A549 (cell line): ENCODE results near the gene RCE1. TPM values are rescaled to one million over a fixed set of nuclear protein-coding genes. Genes with fewer than 3 reads are reported as not detected.
A peak's percentile ranks its signal among the peaks of the same experiment; 100 is the strongest.

Source experiments
- BHLHE40 ChIP-seq: IDR thresholded peaks from 2 replicates; pipeline ENCODE4 v1.6.1; 2012; ENCODE audit warnings: low read depth, low read length, inconsistent platforms
- CEBPB ChIP-seq, 2 experiments: fragments of >200 bp in 1 of 2; sonication (Bioruptor Twin) in 1 of 2; formaldehyde crosslinking in 1 of 2; IDR thresholded peaks; 2 replicates each; pipeline ENCODE4 v1.6.1; 2012 to 2016
- CHD4 ChIP-seq: fragments of 200-600 bp; sonication (generic); IDR thresholded peaks from 2 replicates; pipeline ENCODE4 v1.6.1; 2016; ENCODE audit warnings: antibody characterized with exemption, mild to moderate bottlenecking, borderline replicate concordance
- ESRRA ChIP-seq: fragments of 150-350 bp; IDR thresholded peaks from 2 replicates; pipeline ENCODE4 v1.6.1; 2014; ENCODE audit warnings: mild to moderate bottlenecking, low read length, borderline replicate concordance
- FOXS1 ChIP-seq: fragments of 250-450 bp; sonication (Bioruptor Pico); IDR thresholded peaks from 2 replicates; pipeline ENCODE4 v1.5.0; 2020; ENCODE audit warnings: mild to moderate bottlenecking, moderate library complexity
- HEYL ChIP-seq: fragments of 250-450 bp; sonication (Bioruptor Pico); IDR thresholded peaks from 2 replicates; pipeline ENCODE4 v1.8.0; 2021; ENCODE audit warnings: mild to moderate bottlenecking, moderate library complexity
- HOXB13 ChIP-seq: fragments of 250-450 bp; sonication (Bioruptor Pico); IDR thresholded peaks from 2 replicates; pipeline ENCODE4 v1.5.0; 2020; ENCODE audit warnings: low read depth, mild to moderate bottlenecking, moderate library complexity
- HOXB5 ChIP-seq: fragments of 250-450 bp; sonication (Bioruptor Pico); IDR thresholded peaks from 2 replicates; pipeline ENCODE4 v1.5.0; 2020; ENCODE audit warnings: mild to moderate bottlenecking, moderate library complexity
- JUN ChIP-seq, 2 experiments: fragments of >200 bp; sonication (Bioruptor Twin); formaldehyde crosslinking; IDR thresholded peaks; 2 replicates in 1 of 2; 3 replicates in 1 of 2; pipeline ENCODE4 v1.6.1; 2016 to 2017
- KDM5A ChIP-seq: fragments of 200-600 bp; sonication (generic); IDR thresholded peaks from 2 replicates; pipeline ENCODE4 v1.6.1; 2016; ENCODE audit warnings: antibody characterized with exemption, mild to moderate bottlenecking
- MAZ ChIP-seq: fragments of 150-350 bp; IDR thresholded peaks from 2 replicates; pipeline ENCODE4 v1.6.1; 2014; ENCODE audit warnings: antibody characterized with exemption, low read depth, low read length, borderline replicate concordance
- PHF8 ChIP-seq: fragments of 200-600 bp; sonication (generic); IDR thresholded peaks from 2 replicates; pipeline ENCODE4 v1.6.1; 2016; ENCODE audit warnings: low read depth, mild to moderate bottlenecking, antibody characterized with exemption, moderate library complexity, borderline replicate concordance
- POLR2A ChIP-seq: IDR thresholded peaks from 2 replicates; pipeline ENCODE4 v1.6.1; 2012; ENCODE audit warnings: mild to moderate bottlenecking, low read length
- RAD21 ChIP-seq, 2 experiments: fragments of >200 bp in 1 of 2; sonication (Bioruptor Twin) in 1 of 2; formaldehyde crosslinking in 1 of 2; IDR thresholded peaks in 1 of 2; conservative IDR thresholded peaks in 1 of 2; 2 replicates in 1 of 2; 3 replicates in 1 of 2; pipeline ENCODE4 v1.6.1; 2012 to 2018; ENCODE audit warnings: inconsistent platforms in 1 of 2
- RCOR1 ChIP-seq: fragments of 150-350 bp; IDR thresholded peaks from 2 replicates; pipeline ENCODE4 v1.6.1; 2014; ENCODE audit warnings: antibody characterized with exemption, low read length, low read depth
- RNF2 ChIP-seq: fragments of 200-600 bp; sonication (generic); IDR thresholded peaks from 2 replicates; pipeline ENCODE4 v1.6.1; 2016; ENCODE audit warnings: low read depth, mild to moderate bottlenecking, antibody characterized with exemption, moderate library complexity, borderline replicate concordance
- SMC3 ChIP-seq: fragments of >200 bp; sonication (Bioruptor Twin); formaldehyde crosslinking; IDR thresholded peaks from 3 replicates; pipeline ENCODE4 v1.6.1; 2018; ENCODE audit warnings: inconsistent platforms
- TP53 ChIP-seq: fragments of 250-450 bp; sonication (Bioruptor Pico); IDR thresholded peaks from 2 replicates; pipeline ENCODE4 v1.5.0; 2021; ENCODE audit warnings: mild to moderate bottlenecking, moderate library complexity
- ZNF302 ChIP-seq: fragments of 250-450 bp; sonication (Bioruptor Pico); IDR thresholded peaks from 2 replicates; pipeline ENCODE4 v1.9.0; 2021; ENCODE audit warnings: inconsistent platforms, mild to moderate bottlenecking, moderate library complexity
- ZSCAN20 ChIP-seq: fragments of 250-450 bp; sonication (Bioruptor Pico); IDR thresholded peaks from 2 replicates; pipeline ENCODE4 v1.8.0; 2022; ENCODE audit warnings: mild to moderate bottlenecking, moderate library complexity
- polyA plus RNA-seq, 4 experiments: library from polyadenylated mRNA; depleted of rRNA in 3 of 4; stranded (reverse); fragments of >200 nt; fragmentation: RNase III in 1 of 4; extraction: RNeasy Plus Mini Kit Qiagen cat#74134 plus additional on column Dnase treatment in 1 of 4; gene quantifications; 2 replicates in 3 of 4; 3 replicates in 1 of 4; pipeline ENCODE4 v1.2.3, GENCODE V29; 2011 to 2017
- TF ChIP-seq, protein P1 (sequence below): IDR thresholded peaks from 2 replicates; pipeline ENCODE4 v1.6.1; 2012
- TF ChIP-seq, protein P2 (sequence below): fragments of 450-650 bp; IDR thresholded peaks from 2 replicates; pipeline ENCODE4 v1.6.1; 2014; ENCODE audit warnings: antibody characterized with exemption
- TF ChIP-seq, protein P3 (sequence below): fragments of >200 bp; sonication (Bioruptor Twin); formaldehyde crosslinking; IDR thresholded peaks from 2 replicates; pipeline ENCODE4 v1.6.1; 2016
- TF ChIP-seq, protein P4 (sequence below): fragments of 150-350 bp; IDR thresholded peaks from 2 replicates; pipeline ENCODE4 v1.6.1; 2014; ENCODE audit warnings: low read depth, mild to moderate bottlenecking, low read length
- TF ChIP-seq, protein P5 (sequence below): fragments of 250-450 bp; sonication (Bioruptor Pico); IDR thresholded peaks from 2 replicates; pipeline ENCODE4 v1.5.0; 2020; ENCODE audit warnings: low read depth, mild to moderate bottlenecking, moderate library complexity
- TF ChIP-seq, protein P6 (sequence below): IDR thresholded peaks from 2 replicates; pipeline ENCODE4 v1.6.1; 2012

Gene RCE1
- polyA plus RNA-seq, 2 of the 4 experiments (the other 2 are of a cell fraction) = 20.3 to 23.3 TPM

DNA sequence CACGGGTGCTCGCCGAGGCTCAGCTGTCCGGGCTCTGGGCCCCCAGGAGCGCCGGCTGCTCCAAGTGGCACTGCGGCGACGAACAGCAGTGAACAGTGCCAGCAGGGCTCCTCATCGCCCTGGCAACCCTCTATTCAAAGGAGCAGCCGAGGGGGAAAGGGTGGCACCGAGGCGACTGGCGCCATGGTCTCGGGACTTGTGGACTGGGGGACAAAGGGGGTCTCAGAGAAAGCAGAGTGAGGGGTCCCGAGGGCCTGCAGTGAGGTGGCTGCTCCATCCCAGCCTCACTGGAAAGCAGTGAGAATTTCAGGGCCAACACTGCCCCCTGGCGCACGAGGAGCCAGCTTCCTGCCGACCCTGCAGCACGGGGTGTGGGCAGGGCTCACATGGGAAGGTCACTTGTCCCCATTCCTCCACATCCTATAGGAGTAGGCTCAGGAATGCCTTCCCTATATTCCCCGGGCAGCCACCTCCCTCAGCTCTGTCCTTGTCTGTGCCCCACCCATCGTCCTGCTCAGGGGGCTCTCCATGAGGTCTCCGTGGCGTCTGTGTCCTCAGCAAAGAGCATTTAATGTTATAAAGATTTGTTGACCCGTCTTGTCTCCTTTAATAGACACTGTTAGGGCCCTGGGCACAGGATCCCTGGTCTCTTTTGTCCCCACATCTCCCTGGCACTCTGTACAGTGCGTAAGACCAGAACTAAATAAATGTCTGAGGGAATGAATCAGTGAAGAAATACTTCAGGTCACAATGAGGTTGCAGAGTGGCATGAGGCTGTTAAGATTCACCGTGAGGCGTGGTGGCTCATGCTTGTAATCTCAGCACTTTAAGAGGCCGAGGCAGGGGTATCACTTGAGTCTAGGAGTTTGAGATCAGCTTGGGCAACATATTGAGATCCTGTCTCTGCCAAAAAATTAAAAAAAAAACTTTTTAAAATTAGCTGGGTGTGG lies 40.0 kb downstream of the RCE1 start (continued):
- TF ChIP-seq PHF8 (no peak), BHLHE40 (no peak), KDM5A (no peak), HEYL (CRISPR knock-in tag) (no peak; the same call in 1 of the 2 replicates), HOXB5 (CRISPR knock-in tag) (0 out of 2 replicates have a peak, but pooled peaks have one; percentile 31), ESRRA (no peak), HOXB13 (CRISPR knock-in tag) (peak; percentile 53; the same call in 1 of the 2 replicates), ZSCAN20 (no peak), ZNF302 (no peak), RCOR1 (no peak), RNF2 (no peak), SMC3 (peak; percentile 76), FOXS1 (CRISPR knock-in tag) (no peak), MAZ (no peak), RAD21 (conservative IDR thresholded peaks at IDR 0.05 in 1 of 2, IDR thresholded peaks at IDR 0.05 in 1 of 2) (peak; percentile 79 to 85), TP53 (no peak), CHD4 (no peak), POLR2A (no peak), JUN (IDR thresholded peaks at IDR 0.05) (peak in 1 of 2 experiments; percentile 39; a peak in 2 of 5 replicates), CEBPB (IDR thresholded peaks at IDR 0.05) (peak in 1 of 2 experiments; percentile 47; a peak in 1 of 4 replicates)
- TF ChIP-seq, protein P1, sequence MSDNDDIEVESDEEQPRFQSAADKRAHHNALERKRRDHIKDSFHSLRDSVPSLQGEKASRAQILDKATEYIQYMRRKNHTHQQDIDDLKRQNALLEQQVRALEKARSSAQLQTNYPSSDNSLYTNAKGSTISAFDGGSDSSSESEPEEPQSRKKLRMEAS = peak; percentile 73
- TF ChIP-seq, protein P2, sequence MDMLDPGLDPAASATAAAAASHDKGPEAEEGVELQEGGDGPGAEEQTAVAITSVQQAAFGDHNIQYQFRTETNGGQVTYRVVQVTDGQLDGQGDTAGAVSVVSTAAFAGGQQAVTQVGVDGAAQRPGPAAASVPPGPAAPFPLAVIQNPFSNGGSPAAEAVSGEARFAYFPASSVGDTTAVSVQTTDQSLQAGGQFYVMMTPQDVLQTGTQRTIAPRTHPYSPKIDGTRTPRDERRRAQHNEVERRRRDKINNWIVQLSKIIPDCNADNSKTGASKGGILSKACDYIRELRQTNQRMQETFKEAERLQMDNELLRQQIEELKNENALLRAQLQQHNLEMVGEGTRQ = peak; percentile 67
- TF ChIP-seq, protein P3, sequence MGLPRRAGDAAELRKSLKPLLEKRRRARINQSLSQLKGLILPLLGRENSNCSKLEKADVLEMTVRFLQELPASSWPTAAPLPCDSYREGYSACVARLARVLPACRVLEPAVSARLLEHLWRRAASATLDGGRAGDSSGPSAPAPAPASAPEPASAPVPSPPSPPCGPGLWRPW = no peak
- TF ChIP-seq, protein P4, sequence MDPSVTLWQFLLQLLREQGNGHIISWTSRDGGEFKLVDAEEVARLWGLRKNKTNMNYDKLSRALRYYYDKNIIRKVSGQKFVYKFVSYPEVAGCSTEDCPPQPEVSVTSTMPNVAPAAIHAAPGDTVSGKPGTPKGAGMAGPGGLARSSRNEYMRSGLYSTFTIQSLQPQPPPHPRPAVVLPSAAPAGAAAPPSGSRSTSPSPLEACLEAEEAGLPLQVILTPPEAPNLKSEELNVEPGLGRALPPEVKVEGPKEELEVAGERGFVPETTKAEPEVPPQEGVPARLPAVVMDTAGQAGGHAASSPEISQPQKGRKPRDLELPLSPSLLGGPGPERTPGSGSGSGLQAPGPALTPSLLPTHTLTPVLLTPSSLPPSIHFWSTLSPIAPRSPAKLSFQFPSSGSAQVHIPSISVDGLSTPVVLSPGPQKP = no peak
- TF ChIP-seq, protein P5, sequence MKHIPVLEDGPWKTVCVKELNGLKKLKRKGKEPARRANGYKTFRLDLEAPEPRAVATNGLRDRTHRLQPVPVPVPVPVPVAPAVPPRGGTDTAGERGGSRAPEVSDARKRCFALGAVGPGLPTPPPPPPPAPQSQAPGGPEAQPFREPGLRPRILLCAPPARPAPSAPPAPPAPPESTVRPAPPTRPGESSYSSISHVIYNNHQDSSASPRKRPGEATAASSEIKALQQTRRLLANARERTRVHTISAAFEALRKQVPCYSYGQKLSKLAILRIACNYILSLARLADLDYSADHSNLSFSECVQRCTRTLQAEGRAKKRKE = peak; percentile 22; the same call in 1 of the 2 replicates
- TF ChIP-seq, protein P6, sequence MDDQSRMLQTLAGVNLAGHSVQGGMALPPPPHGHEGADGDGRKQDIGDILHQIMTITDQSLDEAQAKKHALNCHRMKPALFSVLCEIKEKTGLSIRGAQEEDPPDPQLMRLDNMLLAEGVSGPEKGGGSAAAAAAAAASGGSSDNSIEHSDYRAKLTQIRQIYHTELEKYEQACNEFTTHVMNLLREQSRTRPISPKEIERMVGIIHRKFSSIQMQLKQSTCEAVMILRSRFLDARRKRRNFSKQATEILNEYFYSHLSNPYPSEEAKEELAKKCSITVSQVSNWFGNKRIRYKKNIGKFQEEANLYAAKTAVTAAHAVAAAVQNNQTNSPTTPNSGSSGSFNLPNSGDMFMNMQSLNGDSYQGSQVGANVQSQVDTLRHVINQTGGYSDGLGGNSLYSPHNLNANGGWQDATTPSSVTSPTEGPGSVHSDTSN = 0 out of 2 replicates have a peak, but pooled peaks have one; percentile 21
- TF ChIP-seq, all 56 proteins: peak for 20
